GM23338 (cell line): ENCODE measurements around the gene XPC. TPM values are rescaled to one million over a fixed set of nuclear protein-coding genes. Genes with fewer than 3 reads are reported as not detected.

Source experiments
- ATAC-seq: fragments of 200-7000 bp; cut with Tn5 transposase; 3 replicates; pipeline ENCODE4 v1.9.1; 2020
- DNase-seq: peaks from one replicate; pipeline ENCODE4 v3.0.0-alpha.2; 2015; ENCODE audit warnings: low spot score
- H2AFZ ChIP-seq: fragments of 200-600 bp; sonication (generic); 2 replicates; pipeline ENCODE4 v1.8.0; 2016; ENCODE audit warnings: antibody characterized with exemption, mild to moderate bottlenecking, moderate library complexity
- H3F3A ChIP-seq: fragments of 200-600 bp; sonication (generic); replicated peaks from 2 replicates; pipeline ENCODE4 v1.8.0; 2017; ENCODE audit warnings: antibody characterized with exemption, mixed run types, low read depth
- H3K27ac ChIP-seq: fragments of 200-600 bp; sonication (generic); 2 replicates; pipeline ENCODE4 v1.6.1; 2016; ENCODE audit warnings: low read depth
- H3K27me3 ChIP-seq: fragments of 200-600 bp; sonication (generic); 2 replicates; pipeline ENCODE4 v1.8.0; 2016; ENCODE audit warnings: mild to moderate bottlenecking, mixed run types, moderate library complexity; ENCODE audit not compliant: insufficient read depth
- H3K36me3 ChIP-seq: fragments of 200-600 bp; sonication (generic); 2 replicates; pipeline ENCODE4 v1.8.0; 2016; ENCODE audit warnings: mild to moderate bottlenecking; ENCODE audit not compliant: insufficient read depth
- H3K4me1 ChIP-seq: fragments of 200-600 bp; sonication (generic); 2 replicates; pipeline ENCODE4 v1.8.0; 2016; ENCODE audit warnings: mild to moderate bottlenecking, moderate library complexity; ENCODE audit not compliant: insufficient read depth
- H3K4me2 ChIP-seq: fragments of 200-600 bp; sonication (generic); 2 replicates; pipeline ENCODE4 v1.7.1; 2017; ENCODE audit warnings: mixed run types
- H3K4me3 ChIP-seq: fragments of 200-600 bp; sonication (generic); 2 replicates; pipeline ENCODE4 v1.6.1; 2016; ENCODE audit warnings: mixed run types
- H3K79me2 ChIP-seq: fragments of 200-600 bp; sonication (generic); replicated peaks from 2 replicates; pipeline ENCODE4 v1.8.0; 2017; ENCODE audit warnings: mild to moderate bottlenecking; ENCODE audit not compliant: insufficient read depth
- H3K9me2 ChIP-seq: fragments of 200-600 bp; sonication (generic); 2 replicates; pipeline ENCODE4 v1.8.0; 2017; ENCODE audit not compliant: insufficient read depth
- H4K20me1 ChIP-seq: fragments of 200-600 bp; sonication (generic); replicated peaks from 2 replicates; pipeline ENCODE4 v1.8.0; 2017; ENCODE audit warnings: mild to moderate bottlenecking; ENCODE audit not compliant: insufficient read depth
- H3K27ac Mint-ChIP-seq: 2 replicates; pipeline ENCODE4 v1.8.0; 2020; ENCODE audit warnings: inconsistent platforms, mild to moderate bottlenecking, moderate library complexity, mixed read lengths
- H3K27me3 Mint-ChIP-seq: 3 replicates; pipeline ENCODE4 v1.8.0; 2022; ENCODE audit warnings: low read depth, mild to moderate bottlenecking, moderate library complexity, mixed read lengths, inconsistent platforms; ENCODE audit not compliant: insufficient read depth, poor library complexity
- H3K36me3 Mint-ChIP-seq: 3 replicates; pipeline ENCODE4 v1.8.0; 2021; ENCODE audit warnings: low read depth, mild to moderate bottlenecking, inconsistent platforms, moderate library complexity, mixed read lengths
- H3K4me1 Mint-ChIP-seq: 3 replicates; pipeline ENCODE4 v1.8.0; 2020; ENCODE audit warnings: mild to moderate bottlenecking, inconsistent platforms, mixed read lengths
- H3K4me3 Mint-ChIP-seq: 3 replicates; pipeline ENCODE4 v1.8.0; 2021; ENCODE audit warnings: moderate library complexity, mild to moderate bottlenecking, inconsistent platforms, mixed read lengths
- H3K9me3 Mint-ChIP-seq: 3 replicates; pipeline ENCODE4 v1.8.0; 2020; ENCODE audit warnings: moderate library complexity, mild to moderate bottlenecking, inconsistent platforms, mixed read lengths
- CREB1 ChIP-seq: fragments of 250-450 bp; sonication (Bioruptor Pico); IDR thresholded peaks from 2 replicates; pipeline ENCODE4 v1.5.0; 2020; ENCODE audit warnings: low read depth, mild to moderate bottlenecking, moderate library complexity
- CTCF ChIP-seq, 2 experiments: fragments of 200-600 bp in 1 of 2; sonication (generic) in 1 of 2; conservative IDR thresholded peaks; 2 replicates each; pipeline versions ENCODE4 v1.5.1 to v1.6.1; 2016 to 2017; ENCODE audit warnings: antibody characterized with exemption in 2 of 2, low read depth in 2 of 2, mild to moderate bottlenecking in 2 of 2, moderate library complexity in 1 of 2
- EZH2 ChIP-seq: fragments of 200-600 bp; sonication (generic); IDR thresholded peaks from one replicate; pipeline ENCODE4 v1.8.0; 2017; ENCODE audit warnings: antibody characterized with exemption, mild to moderate bottlenecking, low read depth; ENCODE audit not compliant: unreplicated experiment
- JUNB ChIP-seq: IDR thresholded peaks from one replicate; pipeline ENCODE4 v1.6.1; 2016; ENCODE audit warnings: antibody characterized with exemption; ENCODE audit not compliant: unreplicated experiment
- NANOG ChIP-seq: IDR thresholded peaks from 2 replicates; pipeline ENCODE4 v1.6.1; 2016; ENCODE audit warnings: antibody characterized with exemption, borderline replicate concordance
- POLR2AphosphoS5 ChIP-seq: IDR thresholded peaks from 2 replicates; pipeline ENCODE4 v1.6.1; 2016; ENCODE audit warnings: antibody characterized with exemption, low read depth
- ZNF114 ChIP-seq: fragments of 250-450 bp; sonication (Bioruptor Pico); IDR thresholded peaks from 2 replicates; pipeline ENCODE4 v1.5.0; 2020; ENCODE audit warnings: mild to moderate bottlenecking, moderate library complexity
- ZNF462 ChIP-seq: fragments of 250-450 bp; sonication (Bioruptor Pico); IDR thresholded peaks from 2 replicates; pipeline ENCODE4 v1.5.0; 2020; ENCODE audit warnings: mild to moderate bottlenecking, moderate library complexity
- polyA plus RNA-seq: library from polyadenylated mRNA; unstranded; fragments of >200 nt; fragmentation: Nextera tagmentation; extraction: Ambion mirVana; gene quantifications from 2 replicates; pipeline ENCODE4 v1.2.1, GENCODE V29; 2016
- total RNA-seq: library from RNA; depleted of rRNA; stranded (reverse); fragments of >200 nt; shearing (Covaris generic); gene quantifications from 2 replicates; pipeline ENCODE4 v1.2.3, GENCODE V29; 2014

The XPC gene
- total and polyA plus RNA-seq, 2 experiments from 2014 or later, result 34.9 to 41.5 TPM

GRCh38 chr3:14152963-14153355 is 25.4 kb downstream of the XPC start:
- peaks cover 8% of the 10 kb centered on the region for H4K20me1 ChIP-seq
- TF ChIP-seq ZNF114 (CRISPR knock-in tag) (no peak), NANOG (no peak), ZNF462 (CRISPR knock-in tag) (no peak), CTCF (conservative IDR thresholded peaks at IDR 0.05; ENCODE audit: low read depth in 2 of 2) (0 out of 4 replicates have a peak, but pooled peaks of 1 of the 2 experiments have one; percentile 0), CREB1 (CRISPR knock-in tag) (no peak), EZH2 (no peak), POLR2AphosphoS5 (no peak), JUNB (no peak)
- H3K9me3 Mint-ChIP-seq, result no peaks in the 10 kb centered on the region
- H3K4me1 ChIP-seq, result peaks cover 5% of the 10 kb centered on the region
- peaks cover 45% of the 10 kb centered on the region for H3K36me3 Mint-ChIP-seq
- H3K4me2 ChIP-seq, result no peak overlapping the region
- peaks cover 3% of the 10 kb centered on the region for H3K36me3 ChIP-seq
- H3K4me3 ChIP-seq, result no peak overlapping the region
- no peak overlapping the region for H3K27ac Mint-ChIP-seq
- H3K4me3 Mint-ChIP-seq, result no peak overlapping the region
- no peak for DNase-seq
- no peaks in the 10 kb centered on the region for H3K27me3 ChIP-seq
- H3K79me2 ChIP-seq, result no peaks in the 10 kb centered on the region
- peaks cover 9% of the 10 kb centered on the region for H3K27me3 Mint-ChIP-seq
- H3K9me2 ChIP-seq, result no peaks in the 10 kb centered on the region
- H3K4me1 Mint-ChIP-seq, result peaks cover 9% of the 10 kb centered on the region
- ATAC-seq, result no peak
- no peak overlapping the region for H2AFZ ChIP-seq
- H3K27ac ChIP-seq, result no peak overlapping the region
- no peaks in the 10 kb centered on the region for H3F3A ChIP-seq
